ENCODE measurements around the gene NSG2.

NSG2 gene

GRCh38 chr5:174082286-174082685 lies 36.8 kb downstream of the NSG2 start:
- ChIA-PET CTCF (no interaction called here), POLR2A (no interaction called here)
- DNase-seq (ENCODE audit: extremely low spot score), result no peak
- TF ChIP-seq FOXA1 (IDR thresholded peaks at IDR 0.05) (no peak), BHLHE40 (IDR thresholded peaks at IDR 0.05; ENCODE audit: borderline replicate concordance) (no peak), HDGF (IDR thresholded peaks at IDR 0.05; ENCODE audit: borderline replicate concordance) (no peak)

DNA sequence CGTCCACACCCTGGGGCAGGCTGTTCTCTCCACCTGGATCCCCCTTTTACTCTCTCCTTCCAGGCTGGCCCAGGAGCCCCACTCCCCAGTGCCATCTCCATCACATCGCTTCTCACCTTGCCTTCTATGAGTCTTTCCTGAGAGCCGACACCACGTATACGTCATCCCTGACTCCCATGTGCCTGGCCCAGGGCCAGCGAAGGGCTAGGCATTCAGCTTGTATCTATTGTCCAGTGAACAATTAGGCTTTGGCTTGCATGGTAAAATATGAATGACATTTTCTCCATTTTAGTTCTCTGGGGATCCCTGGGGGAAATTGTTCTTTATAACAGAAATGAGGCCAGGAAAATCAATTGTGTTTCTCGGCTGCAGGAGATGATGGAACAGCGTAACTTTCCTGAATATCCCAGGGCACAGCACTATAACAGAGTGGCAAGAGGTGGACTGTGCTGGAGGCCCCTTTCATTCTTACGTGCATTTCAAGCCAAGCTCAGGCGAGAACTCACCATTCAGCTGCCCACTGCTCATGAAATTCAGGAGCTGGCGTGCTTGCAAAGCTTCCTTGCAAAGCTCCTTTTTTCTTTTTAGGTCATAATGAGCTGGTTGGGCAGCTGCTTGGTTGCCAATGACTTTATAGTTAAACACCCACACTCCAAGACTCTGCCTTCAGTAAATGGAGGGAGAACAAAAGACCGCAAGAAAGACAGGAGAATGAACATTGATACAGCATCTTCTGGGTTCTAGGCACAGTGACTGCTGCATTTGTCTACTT lies 37.7 kb downstream of the NSG2 start:
- DNase-seq (ENCODE audit: extremely low spot score), result no peak
- TF ChIP-seq FOXA1 (IDR thresholded peaks at IDR 0.05) (no peak), NFRKB (IDR thresholded peaks at IDR 0.05) (no peak), ZNF384 (IDR thresholded peaks at IDR 0.05) (no peak), SP1 (IDR thresholded peaks at IDR 0.05) (no peak), FOXK2 (IDR thresholded peaks at IDR 0.05) (no peak), PKNOX1 (IDR thresholded peaks at IDR 0.05) (no peak), TARDBP (IDR thresholded peaks at IDR 0.05) (no peak), SUZ12 (IDR thresholded peaks at IDR 0.05) (no peak), HDGF (IDR thresholded peaks at IDR 0.05; ENCODE audit: borderline replicate concordance) (no peak), BHLHE40 (IDR thresholded peaks at IDR 0.05; ENCODE audit: borderline replicate concordance) (no peak), ARNT (IDR thresholded peaks at IDR 0.05) (no peak), LEF1 (IDR thresholded peaks at IDR 0.05; ENCODE audit: borderline replicate concordance) (no peak)
- CTCF ChIA-PET, result no interaction called here
- POLR2A ChIA-PET, result no interaction called here

DNA sequence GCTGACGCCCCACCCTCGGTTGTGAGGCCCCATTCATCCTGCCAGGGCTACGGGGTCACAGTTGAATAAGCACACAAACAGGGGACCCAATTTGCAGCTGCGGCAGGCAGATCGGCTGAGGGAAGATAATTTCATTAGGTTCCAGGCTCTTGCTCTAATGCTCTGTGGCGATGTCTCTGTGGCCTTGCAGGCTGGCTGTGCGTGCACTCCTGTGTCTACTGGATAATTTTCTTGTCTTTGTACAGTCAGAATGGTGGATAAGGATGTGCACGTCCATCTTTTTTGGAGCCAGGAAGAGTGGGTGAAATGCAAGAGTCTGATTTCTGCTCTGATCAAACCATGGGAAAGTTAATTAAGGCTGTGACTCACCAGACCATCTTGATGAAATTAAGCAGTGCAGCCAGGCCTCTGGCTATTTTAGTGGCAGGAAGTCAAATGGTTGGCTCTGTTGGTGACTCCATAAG lies 39.2 kb downstream of the NSG2 start:
- CTCF ChIA-PET, result no interaction called here
- DNase-seq (ENCODE audit: extremely low spot score), result no peak
- TF ChIP-seq SUZ12 (IDR thresholded peaks at IDR 0.05) (no peak), SP1 (IDR thresholded peaks at IDR 0.05) (no peak), FOXM1 (IDR thresholded peaks at IDR 0.05; ENCODE audit: borderline replicate concordance) (no peak), HDGF (IDR thresholded peaks at IDR 0.05; ENCODE audit: borderline replicate concordance) (no peak), L3MBTL2 (conservative IDR thresholded peaks at IDR 0.05) (no peak), PKNOX1 (IDR thresholded peaks at IDR 0.05) (no peak), FOXK2 (IDR thresholded peaks at IDR 0.05) (no peak), FOXA1 (IDR thresholded peaks at IDR 0.05) (no peak), CTBP1 (IDR thresholded peaks at IDR 0.05; ENCODE audit: borderline replicate concordance) (no peak), ELF4 (IDR thresholded peaks at IDR 0.05) (no peak), ARNT (IDR thresholded peaks at IDR 0.05) (no peak), LEF1 (IDR thresholded peaks at IDR 0.05; ENCODE audit: borderline replicate concordance) (no peak), ZNF384 (IDR thresholded peaks at IDR 0.05) (no peak), TARDBP (IDR thresholded peaks at IDR 0.05) (no peak), NFRKB (IDR thresholded peaks at IDR 0.05) (no peak), BHLHE40 (IDR thresholded peaks at IDR 0.05; ENCODE audit: borderline replicate concordance) (no peak)
- POLR2A ChIA-PET, result no interaction called here

- ChIA-PET POLR2A (no interaction called here), CTCF (no interaction called here)
- TF ChIP-seq TARDBP (IDR thresholded peaks at IDR 0.05), result no peak
- TF ChIP-seq FOXK2 (IDR thresholded peaks at IDR 0.05), result no peak
- TF ChIP-seq CTBP1 (IDR thresholded peaks at IDR 0.05; ENCODE audit: borderline replicate concordance), result no peak
- no peak for TF ChIP-seq BHLHE40 (IDR thresholded peaks at IDR 0.05; ENCODE audit: borderline replicate concordance)
- DNase-seq (ENCODE audit: extremely low spot score), result no peak
Observed at GRCh38 chr5:174086751-174087150, 41.2 kb downstream of the NSG2 start.

GRCh38 chr5:174087783-174088182 lies 42.3 kb downstream of the NSG2 start:
- CTCF ChIA-PET, result no interaction called here
- POLR2A ChIA-PET, result no interaction called here
- DNase-seq (ENCODE audit: extremely low spot score), result no peak
- TF ChIP-seq FOXA1 (IDR thresholded peaks at IDR 0.05) (no peak), SUZ12 (IDR thresholded peaks at IDR 0.05) (no peak), ARNT (IDR thresholded peaks at IDR 0.05) (no peak), TARDBP (IDR thresholded peaks at IDR 0.05) (no peak), FOXM1 (IDR thresholded peaks at IDR 0.05; ENCODE audit: borderline replicate concordance) (no peak)

DNA sequence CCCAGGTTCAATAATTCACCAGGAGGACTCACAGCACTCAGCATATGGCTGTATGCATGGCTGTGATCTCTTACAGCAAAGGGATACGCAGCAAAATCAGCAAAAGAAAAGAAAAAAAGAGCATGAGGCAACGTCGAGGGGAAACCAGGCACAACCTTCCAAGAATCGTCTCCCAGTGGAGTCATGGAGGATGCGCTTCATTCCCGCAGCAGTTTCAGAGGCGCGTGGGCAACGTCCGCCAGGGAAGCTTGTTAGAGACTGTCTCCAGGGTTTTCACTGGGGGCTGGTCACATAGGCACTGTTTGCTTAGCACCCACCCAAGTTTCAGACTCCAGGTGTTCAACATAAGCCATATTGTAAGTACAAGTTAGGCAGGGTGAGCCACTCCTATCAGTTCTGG lies 44.6 kb downstream of the NSG2 start:
- TF ChIP-seq SUZ12 (IDR thresholded peaks at IDR 0.05), result no peak
- TF ChIP-seq FOXM1 (IDR thresholded peaks at IDR 0.05; ENCODE audit: borderline replicate concordance), result no peak
- no peak for TF ChIP-seq ELF4 (IDR thresholded peaks at IDR 0.05)
- no peak for TF ChIP-seq CTBP1 (IDR thresholded peaks at IDR 0.05; ENCODE audit: borderline replicate concordance)
- CTCF ChIA-PET, result no interaction called here
- POLR2A ChIA-PET, result no interaction called here
- no peak for DNase-seq (ENCODE audit: extremely low spot score)

DNA sequence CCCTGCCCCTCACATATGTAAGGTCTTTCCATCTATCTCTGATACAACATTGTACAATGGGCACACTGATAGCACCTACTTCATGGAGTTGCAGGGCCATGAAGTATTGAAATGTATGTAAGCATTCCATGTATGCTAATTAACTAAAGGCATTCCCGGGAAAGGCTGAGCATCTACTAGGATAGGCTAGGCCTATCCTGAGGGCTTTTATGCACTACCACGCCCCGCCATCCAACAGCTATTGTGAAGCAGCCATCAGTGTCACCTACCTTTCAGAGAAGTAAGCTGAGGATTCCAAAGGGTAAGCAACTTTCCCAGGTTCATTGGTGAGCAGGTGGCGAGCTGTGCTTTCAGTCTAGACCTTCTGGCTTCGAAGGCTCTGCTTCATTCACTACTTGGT lies 47.6 kb downstream of the NSG2 start:
- ChIA-PET POLR2A (no interaction called here), CTCF (no interaction called here)
- no peak for DNase-seq (ENCODE audit: extremely low spot score)
- TF ChIP-seq ELF4 (IDR thresholded peaks at IDR 0.05) (no peak), ZNF384 (IDR thresholded peaks at IDR 0.05) (no peak), SP1 (IDR thresholded peaks at IDR 0.05) (no peak), L3MBTL2 (conservative IDR thresholded peaks at IDR 0.05) (no peak), CTBP1 (IDR thresholded peaks at IDR 0.05; ENCODE audit: borderline replicate concordance) (no peak), FOXA1 (IDR thresholded peaks at IDR 0.05) (no peak), NFRKB (IDR thresholded peaks at IDR 0.05) (no peak)

Measured in HEK293T (cell line).